Measurements from ENCODE around the gene TRAPPC10.

- TF ChIP-seq EP300 (IDR thresholded peaks at IDR 0.05; ENCODE audit: borderline replicate concordance) = no peak
- no peak for TF ChIP-seq MAX (IDR thresholded peaks at IDR 0.05)
- TF ChIP-seq RAD21 (IDR thresholded peaks at IDR 0.05; ENCODE audit: low read depth) = no peak
- no peak for TF ChIP-seq FOXM1 (IDR thresholded peaks at IDR 0.05; ENCODE audit: borderline replicate concordance, low read depth)
- TF ChIP-seq USF1 (IDR thresholded peaks at IDR 0.05) = no peak
- TF ChIP-seq YY1 (IDR thresholded peaks at IDR 0.05; ENCODE audit: low read depth) = no peak
- TF ChIP-seq TAF1 (IDR thresholded peaks at IDR 0.05; ENCODE audit: low read depth) = no peak
- no peak for TF ChIP-seq REST (IDR thresholded peaks at IDR 0.05; ENCODE audit: low read depth)
- no peak for TF ChIP-seq TCF12 (IDR thresholded peaks at IDR 0.05; ENCODE audit: low read depth)
- no peak for TF ChIP-seq CEBPB (IDR thresholded peaks at IDR 0.05)
- TF ChIP-seq EGR1 (IDR thresholded peaks at IDR 0.05) = no peak
- TF ChIP-seq CREB1 (IDR thresholded peaks at IDR 0.05; ENCODE audit: low read depth) = no peak
- TF ChIP-seq NFIC (IDR thresholded peaks at IDR 0.05) = no peak
- no peak for TF ChIP-seq ZBTB7A (IDR thresholded peaks at IDR 0.05; ENCODE audit: low read depth)
Measured at GRCh38 chr21:43994646-43995045, 17.5 kb upstream of the TRAPPC10 start.

All from Ishikawa (cell line).